ENCODE data around the gene STK17A.

DNA sequence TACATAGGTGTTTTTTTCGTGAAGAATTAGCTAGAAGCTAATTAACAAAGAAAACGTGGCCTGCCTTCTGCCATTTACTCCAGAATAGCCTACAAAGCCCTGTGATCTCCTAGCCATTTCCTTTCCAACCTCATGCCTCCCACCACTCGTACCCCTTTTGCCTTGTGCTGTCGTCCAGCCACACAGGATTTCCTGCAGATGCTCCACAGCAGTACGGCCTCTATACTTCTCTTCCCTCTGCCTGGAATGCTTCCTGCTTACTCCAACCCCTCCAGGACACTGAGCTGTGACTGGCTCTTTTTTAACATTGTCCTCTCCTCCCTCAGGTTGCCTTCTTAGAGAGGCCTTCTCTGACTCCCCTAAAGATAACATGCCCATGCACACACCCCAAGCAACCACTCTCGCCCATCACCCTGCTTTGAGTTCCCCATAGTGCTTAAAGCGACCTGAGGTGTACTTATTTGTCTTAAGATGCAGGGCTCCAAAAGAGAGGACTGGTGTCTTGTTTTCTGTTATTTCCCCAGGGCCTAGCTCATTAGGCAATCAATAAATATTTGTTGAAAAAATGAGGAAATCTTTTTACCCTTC lies 32.7 kb downstream of the STK17A start:
- no peak for TF ChIP-seq SP1 (IDR thresholded peaks at IDR 0.05)
- no peak for TF ChIP-seq FOXA1 (IDR thresholded peaks at IDR 0.05)
- no peak for TF ChIP-seq ARNT (IDR thresholded peaks at IDR 0.05)
- TF ChIP-seq FOXM1 (IDR thresholded peaks at IDR 0.05; ENCODE audit: borderline replicate concordance) = no peak
- TF ChIP-seq ELF4 (IDR thresholded peaks at IDR 0.05) = no peak
- TF ChIP-seq LEF1 (IDR thresholded peaks at IDR 0.05; ENCODE audit: borderline replicate concordance) = no peak
- TF ChIP-seq L3MBTL2 (conservative IDR thresholded peaks at IDR 0.05) = no peak

All from HEK293T (cell line).